ENCODE data around the gene C21orf91. TPM values are rescaled to one million over a fixed set of nuclear protein-coding genes. Genes with fewer than 3 reads are reported as not detected.

C21orf91 gene
- polyA plus RNA-seq, 3 donors: 4.6 to 22.3 (median 18.9) TPM

DNA sequence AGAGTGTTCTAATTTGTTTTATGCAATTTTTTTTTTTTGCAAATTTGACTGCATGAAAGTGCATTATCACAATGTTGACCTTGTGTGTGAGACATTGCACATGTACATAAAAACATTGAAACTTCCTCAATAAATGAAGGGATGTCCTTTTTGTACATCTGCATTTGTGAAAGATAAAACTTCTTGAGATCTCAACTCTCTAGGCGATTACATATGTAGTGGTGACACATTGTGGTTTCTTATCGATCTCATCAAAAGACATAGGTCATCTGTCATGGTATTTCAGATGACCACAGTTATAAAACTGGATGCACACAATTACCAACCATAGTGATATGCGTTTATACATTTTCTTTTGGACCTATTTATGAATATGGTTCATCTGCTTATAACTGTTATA lies 35.6 kb upstream of the C21orf91 start:
- Histone ChIP-seq H3K4me2 (replicated peaks; ENCODE audit: extremely low read depth, low read length, poor library complexity, severe bottlenecking) (no peak overlapping the region), H3K4me1 (ENCODE audit: control insufficient read depth in 1 of 2, insufficient read depth in 2 of 2, low read length in 2 of 2) (peaks cover 5 to 8% of the 10 kb centered on the region in 2 donors), H3K9me3 (replicated peaks in 1 of 2; ENCODE audit: control insufficient read depth in 1 of 2, insufficient read depth in 1 of 2, low read length in 2 of 2) (peaks cover 3 to 5% of the 10 kb centered on the region in 2 donors), H4K20me1 (ENCODE audit: insufficient read depth, low read length) (no peaks in the 10 kb centered on the region), H3K4me3 (replicated peaks in 1 of 3; ENCODE audit: low read depth in 2 of 3, low read length in 3 of 3) (no peak overlapping the region), H3K36me3 (replicated peaks in 1 of 2; ENCODE audit: control insufficient read depth in 1 of 2, insufficient read depth in 2 of 2, low read length in 2 of 2) (no peaks in the 10 kb centered on the region), H3K9ac (ENCODE audit: insufficient read depth, low read length, poor library complexity, severe bottlenecking) (no peak overlapping the region), H3K27me3 (ENCODE audit: control insufficient read depth in 2 of 2, insufficient read depth in 2 of 2, low read length in 2 of 2) (no peaks in the 10 kb centered on the region), H3K79me2 (ENCODE audit: insufficient read depth, low read length) (no peaks in the 10 kb centered on the region), H2AFZ (ENCODE audit: insufficient read depth, low read depth, low read length, poor library complexity, severe bottlenecking) (no peak overlapping the region), H3K27ac (ENCODE audit: low read depth in 1 of 2, low read length in 2 of 2) (no peak overlapping the region)
- Mint-ChIP-seq H3K27me3 (ENCODE audit: low read depth in 3 of 3) (peaks cover 0 to 7% (median 0%) of the 10 kb centered on the region in 3 donors), H3K9me3 (peaks cover 0 to 8% (median 3%) of the 10 kb centered on the region in 7 donors), H3K4me3 (no peak overlapping the region), H3K27ac (no peak overlapping the region), H3K36me3 (no peaks in the 10 kb centered on the region), H3K4me1 (peaks cover 6% of the 10 kb centered on the region)
- intact Hi-C loops (cut with micrococcal nuclease): no loop called here
- no peak for DNase-seq
- no CpG with 5 or more reads among the region's 3 CpGs for WGBS (ENCODE audit: insufficient coverage)
- TF ChIP-seq, protein P1, sequence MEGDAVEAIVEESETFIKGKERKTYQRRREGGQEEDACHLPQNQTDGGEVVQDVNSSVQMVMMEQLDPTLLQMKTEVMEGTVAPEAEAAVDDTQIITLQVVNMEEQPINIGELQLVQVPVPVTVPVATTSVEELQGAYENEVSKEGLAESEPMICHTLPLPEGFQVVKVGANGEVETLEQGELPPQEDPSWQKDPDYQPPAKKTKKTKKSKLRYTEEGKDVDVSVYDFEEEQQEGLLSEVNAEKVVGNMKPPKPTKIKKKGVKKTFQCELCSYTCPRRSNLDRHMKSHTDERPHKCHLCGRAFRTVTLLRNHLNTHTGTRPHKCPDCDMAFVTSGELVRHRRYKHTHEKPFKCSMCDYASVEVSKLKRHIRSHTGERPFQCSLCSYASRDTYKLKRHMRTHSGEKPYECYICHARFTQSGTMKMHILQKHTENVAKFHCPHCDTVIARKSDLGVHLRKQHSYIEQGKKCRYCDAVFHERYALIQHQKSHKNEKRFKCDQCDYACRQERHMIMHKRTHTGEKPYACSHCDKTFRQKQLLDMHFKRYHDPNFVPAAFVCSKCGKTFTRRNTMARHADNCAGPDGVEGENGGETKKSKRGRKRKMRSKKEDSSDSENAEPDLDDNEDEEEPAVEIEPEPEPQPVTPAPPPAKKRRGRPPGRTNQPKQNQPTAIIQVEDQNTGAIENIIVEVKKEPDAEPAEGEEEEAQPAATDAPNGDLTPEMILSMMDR (IDR thresholded peaks at IDR 0.05): no peak

DNA sequence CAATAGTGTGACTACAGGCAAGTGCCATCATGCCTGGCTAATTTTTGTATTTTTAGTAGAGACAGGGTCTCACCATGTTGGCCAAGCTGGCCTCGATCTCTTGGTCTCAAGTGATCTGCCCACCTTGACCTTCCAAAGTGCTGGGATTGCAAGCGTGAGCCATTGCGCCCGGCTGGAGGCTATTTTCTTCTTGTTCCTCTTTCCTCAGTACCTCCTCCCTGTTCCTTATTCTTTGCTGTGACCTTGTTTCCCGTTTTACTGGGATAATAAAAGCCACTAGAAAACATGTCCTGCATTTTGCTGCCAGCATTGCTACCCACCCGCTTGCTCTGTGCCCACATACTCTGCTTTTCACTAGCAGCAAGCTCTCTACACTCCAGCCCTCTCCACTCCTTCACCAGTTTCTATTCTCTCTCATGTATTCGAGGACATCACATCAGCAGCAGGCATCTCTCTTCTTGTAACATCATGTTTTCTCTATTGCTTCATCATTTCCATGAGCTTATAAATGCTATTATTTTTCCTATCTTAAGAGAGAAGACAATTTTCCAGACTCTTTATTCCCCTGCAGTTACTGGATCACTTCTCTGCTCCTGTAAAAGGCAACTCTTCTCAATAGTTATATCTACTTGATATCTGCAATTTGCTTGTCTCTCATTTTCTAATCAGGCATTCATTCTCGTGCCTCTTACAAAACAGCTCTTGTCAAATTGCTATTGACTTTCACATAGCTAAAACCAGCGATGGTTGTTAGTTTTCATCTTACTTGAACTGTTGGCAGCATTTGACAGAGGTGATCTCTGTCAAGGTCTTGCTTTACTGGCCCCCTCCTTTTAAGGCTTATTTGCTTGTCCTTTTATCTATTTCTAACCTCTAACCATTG lies 34.5 kb upstream of the C21orf91 start:
- no peaks in the 10 kb centered on the region for H3K79me2 ChIP-seq (ENCODE audit: insufficient read depth, low read length)
- Mint-ChIP-seq H3K36me3 (no peaks in the 10 kb centered on the region), H3K9me3 (peaks cover 0 to 12% (median 5%) of the 10 kb centered on the region in 7 donors), H3K27me3 (ENCODE audit: low read depth in 3 of 3) (peaks cover 0 to 5% (median 0%) of the 10 kb centered on the region in 3 donors), H3K4me3 (peak overlapping the region in 1 of 2 donors; percentile 23), H3K27ac (no peak overlapping the region), H3K4me1 (peaks cover 6% of the 10 kb centered on the region)
- 50% methylated on average over 8 of the region's 9 CpGs for WGBS (ENCODE audit: insufficient coverage)
- TF ChIP-seq, protein P1 (IDR thresholded peaks at IDR 0.05): no peak
- no peak overlapping the region for H3K27ac ChIP-seq (ENCODE audit: low read depth in 1 of 2, low read length in 2 of 2)
- no peaks in the 10 kb centered on the region for H3K36me3 ChIP-seq (replicated peaks in 1 of 2; ENCODE audit: control insufficient read depth in 1 of 2, insufficient read depth in 2 of 2, low read length in 2 of 2)
- peaks cover 3 to 10% of the 10 kb centered on the region in 2 donors for H3K9me3 ChIP-seq (replicated peaks in 1 of 2; ENCODE audit: control insufficient read depth in 1 of 2, insufficient read depth in 1 of 2, low read length in 2 of 2)
- H2AFZ ChIP-seq (ENCODE audit: insufficient read depth, low read depth, low read length, poor library complexity, severe bottlenecking): no peak overlapping the region
- no peak overlapping the region for H3K9ac ChIP-seq (ENCODE audit: insufficient read depth, low read length, poor library complexity, severe bottlenecking)
- no peak overlapping the region for H3K4me2 ChIP-seq (replicated peaks; ENCODE audit: extremely low read depth, low read length, poor library complexity, severe bottlenecking)
- no peak overlapping the region for H3K4me3 ChIP-seq (replicated peaks in 1 of 3; ENCODE audit: low read depth in 2 of 3, low read length in 3 of 3)
- intact Hi-C loops (cut with micrococcal nuclease): no loop called here
- H3K4me1 ChIP-seq (ENCODE audit: control insufficient read depth in 1 of 2, insufficient read depth in 2 of 2, low read length in 2 of 2): peaks cover 5 to 8% of the 10 kb centered on the region in 2 donors
- peak; percentile 4 to 25 (median 14) for DNase-seq
- H4K20me1 ChIP-seq (ENCODE audit: insufficient read depth, low read length): no peaks in the 10 kb centered on the region
- no peaks in the 10 kb centered on the region for H3K27me3 ChIP-seq (ENCODE audit: control insufficient read depth in 2 of 2, insufficient read depth in 2 of 2, low read length in 2 of 2)

Measured in CD14-positive monocyte (primary cell).